ENCODE measurements around the gene VAV1.

VAV1 gene

GRCh38 chr19:6767081-6767356 is 5.5 kb upstream of the VAV1 start:
- DNase-seq (ENCODE audit: low read depth in 1 of 2, low spot score in 1 of 2) = no peak
- Histone ChIP-seq H3K27ac (replicated peaks) (no peak overlapping the region), H3K4me3 (replicated peaks; ENCODE audit: insufficient read depth, low read length) (peak overlapping the region; percentile 56), H3K27me3 (ENCODE audit: insufficient read depth, poor library complexity, severe bottlenecking) (no peaks in the 10 kb centered on the region)
- TF ChIP-seq, protein P1, sequence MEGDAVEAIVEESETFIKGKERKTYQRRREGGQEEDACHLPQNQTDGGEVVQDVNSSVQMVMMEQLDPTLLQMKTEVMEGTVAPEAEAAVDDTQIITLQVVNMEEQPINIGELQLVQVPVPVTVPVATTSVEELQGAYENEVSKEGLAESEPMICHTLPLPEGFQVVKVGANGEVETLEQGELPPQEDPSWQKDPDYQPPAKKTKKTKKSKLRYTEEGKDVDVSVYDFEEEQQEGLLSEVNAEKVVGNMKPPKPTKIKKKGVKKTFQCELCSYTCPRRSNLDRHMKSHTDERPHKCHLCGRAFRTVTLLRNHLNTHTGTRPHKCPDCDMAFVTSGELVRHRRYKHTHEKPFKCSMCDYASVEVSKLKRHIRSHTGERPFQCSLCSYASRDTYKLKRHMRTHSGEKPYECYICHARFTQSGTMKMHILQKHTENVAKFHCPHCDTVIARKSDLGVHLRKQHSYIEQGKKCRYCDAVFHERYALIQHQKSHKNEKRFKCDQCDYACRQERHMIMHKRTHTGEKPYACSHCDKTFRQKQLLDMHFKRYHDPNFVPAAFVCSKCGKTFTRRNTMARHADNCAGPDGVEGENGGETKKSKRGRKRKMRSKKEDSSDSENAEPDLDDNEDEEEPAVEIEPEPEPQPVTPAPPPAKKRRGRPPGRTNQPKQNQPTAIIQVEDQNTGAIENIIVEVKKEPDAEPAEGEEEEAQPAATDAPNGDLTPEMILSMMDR (IDR thresholded peaks at IDR 0.05; ENCODE audit: insufficient read depth, low read length) = no peak
- TF ChIP-seq SPI1 (IDR thresholded peaks at IDR 0.05; ENCODE audit: borderline replicate concordance, low read depth) = no peak
- TF ChIP-seq GABPA (IDR thresholded peaks at IDR 0.05; ENCODE audit: low read depth) = no peak
- TF ChIP-seq, protein P2, sequence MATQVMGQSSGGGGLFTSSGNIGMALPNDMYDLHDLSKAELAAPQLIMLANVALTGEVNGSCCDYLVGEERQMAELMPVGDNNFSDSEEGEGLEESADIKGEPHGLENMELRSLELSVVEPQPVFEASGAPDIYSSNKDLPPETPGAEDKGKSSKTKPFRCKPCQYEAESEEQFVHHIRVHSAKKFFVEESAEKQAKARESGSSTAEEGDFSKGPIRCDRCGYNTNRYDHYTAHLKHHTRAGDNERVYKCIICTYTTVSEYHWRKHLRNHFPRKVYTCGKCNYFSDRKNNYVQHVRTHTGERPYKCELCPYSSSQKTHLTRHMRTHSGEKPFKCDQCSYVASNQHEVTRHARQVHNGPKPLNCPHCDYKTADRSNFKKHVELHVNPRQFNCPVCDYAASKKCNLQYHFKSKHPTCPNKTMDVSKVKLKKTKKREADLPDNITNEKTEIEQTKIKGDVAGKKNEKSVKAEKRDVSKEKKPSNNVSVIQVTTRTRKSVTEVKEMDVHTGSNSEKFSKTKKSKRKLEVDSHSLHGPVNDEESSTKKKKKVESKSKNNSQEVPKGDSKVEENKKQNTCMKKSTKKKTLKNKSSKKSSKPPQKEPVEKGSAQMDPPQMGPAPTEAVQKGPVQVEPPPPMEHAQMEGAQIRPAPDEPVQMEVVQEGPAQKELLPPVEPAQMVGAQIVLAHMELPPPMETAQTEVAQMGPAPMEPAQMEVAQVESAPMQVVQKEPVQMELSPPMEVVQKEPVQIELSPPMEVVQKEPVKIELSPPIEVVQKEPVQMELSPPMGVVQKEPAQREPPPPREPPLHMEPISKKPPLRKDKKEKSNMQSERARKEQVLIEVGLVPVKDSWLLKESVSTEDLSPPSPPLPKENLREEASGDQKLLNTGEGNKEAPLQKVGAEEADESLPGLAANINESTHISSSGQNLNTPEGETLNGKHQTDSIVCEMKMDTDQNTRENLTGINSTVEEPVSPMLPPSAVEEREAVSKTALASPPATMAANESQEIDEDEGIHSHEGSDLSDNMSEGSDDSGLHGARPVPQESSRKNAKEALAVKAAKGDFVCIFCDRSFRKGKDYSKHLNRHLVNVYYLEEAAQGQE (IDR thresholded peaks at IDR 0.05; ENCODE audit: insufficient replicate concordance, low read depth) = no peak
- no peak for TF ChIP-seq POLR2AphosphoS5 (IDR thresholded peaks at IDR 0.05; ENCODE audit: low read depth)

DNA sequence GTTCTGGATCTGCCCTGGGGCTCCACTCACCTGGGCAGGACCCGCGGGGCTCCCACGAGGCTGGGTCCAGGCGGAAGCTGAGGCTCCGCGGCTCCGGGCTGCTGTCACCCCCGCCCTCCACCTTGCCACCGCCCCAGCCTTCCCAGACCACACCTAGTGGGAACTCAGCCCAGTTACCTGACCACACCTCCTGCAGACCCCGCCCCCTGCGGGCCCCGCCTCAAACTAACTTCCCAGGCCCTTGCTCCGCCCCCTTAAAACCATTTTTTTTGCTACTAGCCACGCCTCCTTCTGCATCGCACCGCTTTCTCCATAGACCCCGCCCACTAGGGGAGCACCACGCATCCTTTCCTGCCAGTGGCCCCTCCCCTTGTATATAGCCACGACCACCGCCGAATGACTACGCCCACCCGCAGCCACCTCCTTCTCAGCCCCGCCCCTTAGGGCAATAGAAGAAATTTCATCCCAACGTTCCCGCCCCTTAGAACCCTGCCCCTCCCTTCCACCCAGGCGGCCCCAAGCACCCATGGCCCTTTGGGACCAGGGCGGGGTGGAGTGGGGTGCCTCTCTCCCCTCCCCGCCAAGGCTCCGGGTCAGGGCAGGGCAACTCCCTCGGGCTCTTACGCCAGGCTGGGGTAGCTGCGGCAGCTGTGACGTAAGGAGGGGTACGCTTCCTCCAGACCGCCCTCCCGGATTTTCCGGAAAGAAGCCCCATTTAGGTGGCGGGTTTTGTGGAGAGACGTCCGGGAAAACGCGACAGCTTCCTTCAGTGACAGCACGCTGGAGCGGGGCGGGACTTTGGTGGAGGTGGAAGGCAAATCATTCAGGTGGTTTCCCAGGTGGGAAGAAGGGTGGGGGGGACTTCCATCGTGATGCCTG is 4.9 kb upstream of the VAV1 start, which contains the start of gene SH2D3A:
TSS of gene SH2D3A (minus strand) at position 79 of the 879 bp plus-strand sequence. CDS start 3,687 bp downstream, outside the sequence.
- Histone ChIP-seq H3K27me3 (ENCODE audit: insufficient read depth, poor library complexity, severe bottlenecking) (no peaks in the 10 kb centered on the region), H3K27ac (replicated peaks) (no peak within 1 kb of the TSS), H3K4me3 (replicated peaks; ENCODE audit: insufficient read depth, low read length) (peak within 1 kb of the TSS; percentile 56)
- peak; percentile 77 to 81 for DNase-seq (ENCODE audit: low read depth in 1 of 2, low spot score in 1 of 2)
- TF ChIP-seq GABPA (IDR thresholded peaks at IDR 0.05; ENCODE audit: low read depth) (no peak), SPI1 (IDR thresholded peaks at IDR 0.05; ENCODE audit: borderline replicate concordance, low read depth) (no peak), POLR2AphosphoS5 (IDR thresholded peaks at IDR 0.05; ENCODE audit: low read depth) (no peak)
- TF ChIP-seq, protein P2 (IDR thresholded peaks at IDR 0.05; ENCODE audit: insufficient replicate concordance, low read depth) = no peak
- TF ChIP-seq, protein P1 (IDR thresholded peaks at IDR 0.05; ENCODE audit: insufficient read depth, low read length) = no peak

GRCh38 chr19:6768236-6768785 is 4.2 kb upstream of the VAV1 start:
- no peaks in the 10 kb centered on the region for H3K27me3 ChIP-seq (ENCODE audit: insufficient read depth, poor library complexity, severe bottlenecking)
- peak overlapping the region; percentile 56 for H3K4me3 ChIP-seq (replicated peaks; ENCODE audit: insufficient read depth, low read length)
- DNase-seq (ENCODE audit: low read depth in 1 of 2, low spot score in 1 of 2) = no peak
- H3K27ac ChIP-seq (replicated peaks) = no peak overlapping the region
- no peak for TF ChIP-seq SPI1 (IDR thresholded peaks at IDR 0.05; ENCODE audit: borderline replicate concordance, low read depth)
- TF ChIP-seq, protein P1 (IDR thresholded peaks at IDR 0.05; ENCODE audit: insufficient read depth, low read length) = no peak
- TF ChIP-seq, protein P2 (IDR thresholded peaks at IDR 0.05; ENCODE audit: insufficient replicate concordance, low read depth) = no peak
- no peak for TF ChIP-seq GABPA (IDR thresholded peaks at IDR 0.05; ENCODE audit: low read depth)
- no peak for TF ChIP-seq POLR2AphosphoS5 (IDR thresholded peaks at IDR 0.05; ENCODE audit: low read depth)

Data from HL-60 (cell line).